ENCODE data around the gene RUNX1. TPM values are rescaled to one million over a fixed set of nuclear protein-coding genes. Genes with fewer than 3 reads are reported as not detected.

RUNX1 gene
- total RNA-seq, 6 experiments from 2014 or later: 2.9 to 18.3 (median 4.3) TPM

DNA sequence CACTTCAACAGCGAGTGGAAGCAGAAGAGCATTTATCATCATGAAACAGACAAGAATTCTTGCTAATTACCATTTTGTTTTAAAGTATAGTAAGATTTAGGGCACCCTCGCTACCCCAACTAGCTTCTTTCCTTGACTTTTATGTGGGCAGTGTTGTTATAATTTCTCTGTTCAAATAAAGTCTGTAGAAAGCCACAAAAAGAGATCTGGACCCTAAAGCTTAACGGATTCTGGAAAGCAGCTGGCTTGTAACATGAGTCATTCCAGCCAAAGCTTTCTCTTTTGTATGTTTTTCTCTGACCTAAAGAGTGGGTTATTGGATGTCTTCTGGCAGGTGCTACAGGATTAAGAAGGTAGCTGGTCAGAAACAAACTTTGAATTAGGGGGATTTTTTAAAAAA lies 37.4 kb downstream of the RUNX1 start:
- H3K27ac ChIP-seq: no peak overlapping the region
- no peak overlapping the region for H3K4me3 ChIP-seq
- intact Hi-C loops (cut with DNase I): loop anchor here in 1 of 2 donors (10.0 kb wide), 1 partner anchor 67 kb away; no protein-coding TSS in a partner anchor
- no peaks in the 10 kb centered on the region for H3K36me3 ChIP-seq
- no peak for DNase-seq
- ATAC-seq: no peak
- H3K27me3 ChIP-seq: no peaks in the 10 kb centered on the region
- TF ChIP-seq, protein P1, sequence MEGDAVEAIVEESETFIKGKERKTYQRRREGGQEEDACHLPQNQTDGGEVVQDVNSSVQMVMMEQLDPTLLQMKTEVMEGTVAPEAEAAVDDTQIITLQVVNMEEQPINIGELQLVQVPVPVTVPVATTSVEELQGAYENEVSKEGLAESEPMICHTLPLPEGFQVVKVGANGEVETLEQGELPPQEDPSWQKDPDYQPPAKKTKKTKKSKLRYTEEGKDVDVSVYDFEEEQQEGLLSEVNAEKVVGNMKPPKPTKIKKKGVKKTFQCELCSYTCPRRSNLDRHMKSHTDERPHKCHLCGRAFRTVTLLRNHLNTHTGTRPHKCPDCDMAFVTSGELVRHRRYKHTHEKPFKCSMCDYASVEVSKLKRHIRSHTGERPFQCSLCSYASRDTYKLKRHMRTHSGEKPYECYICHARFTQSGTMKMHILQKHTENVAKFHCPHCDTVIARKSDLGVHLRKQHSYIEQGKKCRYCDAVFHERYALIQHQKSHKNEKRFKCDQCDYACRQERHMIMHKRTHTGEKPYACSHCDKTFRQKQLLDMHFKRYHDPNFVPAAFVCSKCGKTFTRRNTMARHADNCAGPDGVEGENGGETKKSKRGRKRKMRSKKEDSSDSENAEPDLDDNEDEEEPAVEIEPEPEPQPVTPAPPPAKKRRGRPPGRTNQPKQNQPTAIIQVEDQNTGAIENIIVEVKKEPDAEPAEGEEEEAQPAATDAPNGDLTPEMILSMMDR (IDR thresholded peaks at IDR 0.05): no peak
- TF ChIP-seq POLR2A (IDR thresholded peaks at IDR 0.05): no peak
- no peaks in the 10 kb centered on the region for H3K4me1 ChIP-seq
- H3K9me3 ChIP-seq: no peaks in the 10 kb centered on the region
- 53% methylated on average over 3 of the region's 3 CpGs for WGBS (ENCODE audit: insufficient coverage, low coverage, low lambda C conversion rate, missing lambda C conversion rate)

DNA sequence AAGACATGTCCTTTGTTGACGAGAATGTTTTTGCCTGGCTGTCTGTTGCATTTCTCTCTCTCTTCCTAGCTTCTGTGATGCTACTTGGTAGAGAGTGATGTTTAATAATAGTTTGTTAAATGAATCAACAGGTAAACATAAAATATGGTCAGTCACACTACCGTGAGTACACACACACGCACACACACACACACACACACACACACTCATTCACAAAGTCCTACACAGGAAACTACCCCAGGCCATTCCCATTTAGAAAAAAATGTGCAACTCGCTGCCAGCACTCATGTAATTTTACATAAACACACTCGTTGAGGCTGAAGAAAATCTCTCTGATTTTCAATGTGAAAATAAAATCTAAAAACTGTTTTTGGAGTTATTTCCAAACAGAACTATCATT lies 38.7 kb downstream of the RUNX1 start:
- Histone ChIP-seq H3K9me3 (no peaks in the 10 kb centered on the region), H3K4me3 (no peak overlapping the region), H3K27me3 (no peaks in the 10 kb centered on the region), H3K36me3 (no peaks in the 10 kb centered on the region), H3K4me1 (no peaks in the 10 kb centered on the region), H3K27ac (no peak overlapping the region)
- intact Hi-C loops (cut with DNase I): loop anchor here in 1 of 2 donors (10.0 kb wide), 1 partner anchor 66 kb away; no protein-coding TSS in a partner anchor
- WGBS (ENCODE audit: insufficient coverage, low coverage, low lambda C conversion rate, missing lambda C conversion rate): 51% methylated on average over 5 of the region's 5 CpGs
- TF ChIP-seq POLR2A (IDR thresholded peaks at IDR 0.05): no peak
- TF ChIP-seq, protein P1 (IDR thresholded peaks at IDR 0.05): no peak
- ATAC-seq: no peak
- DNase-seq: no peak

DNA sequence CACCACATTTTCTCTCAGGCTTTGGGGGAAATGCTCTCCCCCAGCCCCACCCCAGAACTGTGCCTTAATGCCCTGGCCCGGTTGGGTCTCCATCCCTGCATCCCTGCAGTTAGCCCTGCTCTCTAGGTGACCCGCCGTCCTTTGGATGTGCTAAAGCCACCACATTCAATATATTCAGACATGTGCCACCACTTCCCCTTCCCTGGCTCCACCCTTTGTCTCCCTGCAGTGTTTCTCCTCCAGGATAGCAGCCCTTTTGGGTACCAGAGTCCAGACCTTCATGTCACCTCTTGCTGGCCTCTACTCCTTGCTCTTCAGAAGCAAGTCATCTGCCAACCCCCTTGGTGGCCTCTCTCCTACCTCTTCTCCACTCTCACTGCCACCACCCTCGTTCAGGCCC lies 41.8 kb downstream of the RUNX1 start:
- Histone ChIP-seq H3K9me3 (no peaks in the 10 kb centered on the region), H3K4me1 (no peaks in the 10 kb centered on the region), H3K4me3 (no peak overlapping the region), H3K27me3 (no peaks in the 10 kb centered on the region), H3K27ac (no peak overlapping the region), H3K36me3 (no peaks in the 10 kb centered on the region)
- DNase-seq (no peak), ATAC-seq (no peak)
- TF ChIP-seq, protein P1 (IDR thresholded peaks at IDR 0.05): no peak
- no peak for TF ChIP-seq POLR2A (IDR thresholded peaks at IDR 0.05)
- intact Hi-C loops (cut with DNase I): no loop called here
- WGBS (ENCODE audit: insufficient coverage, low coverage, low lambda C conversion rate, missing lambda C conversion rate): 66% methylated on average over 4 of the region's 4 CpGs

DNA sequence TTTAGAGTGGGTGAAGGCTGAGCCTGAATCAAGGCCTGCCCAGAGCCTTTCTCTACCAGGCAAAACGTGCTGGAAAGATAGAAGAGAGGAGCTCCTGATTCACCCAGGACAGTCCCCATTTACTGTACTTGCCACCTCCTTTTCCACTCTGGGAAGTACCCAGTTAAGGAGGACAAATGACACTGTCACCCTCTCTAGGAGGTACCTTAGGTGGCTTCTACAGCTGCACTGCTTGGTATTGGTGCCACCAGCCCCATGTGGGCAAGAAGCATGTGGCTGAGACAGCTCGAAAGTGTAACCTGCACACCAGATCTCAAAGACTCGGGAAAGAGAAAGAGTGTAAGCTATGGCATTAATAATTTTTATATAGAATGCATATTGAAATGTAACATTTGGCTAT lies 42.3 kb downstream of the RUNX1 start:
- WGBS (ENCODE audit: insufficient coverage, low coverage, low lambda C conversion rate, missing lambda C conversion rate): 94% methylated on average over 2 of the region's 3 CpGs
- DNase-seq: no peak

More for the DNA sequence above, 42.3 kb downstream of the RUNX1 start:
- no peaks in the 10 kb centered on the region for H3K4me1 ChIP-seq
- intact Hi-C loops (cut with DNase I): no loop called here
- H3K27ac ChIP-seq: no peak overlapping the region
- no peak overlapping the region for H3K4me3 ChIP-seq
- no peaks in the 10 kb centered on the region for H3K27me3 ChIP-seq
- no peak for ATAC-seq
- TF ChIP-seq, protein P1 (IDR thresholded peaks at IDR 0.05): no peak
- no peak for TF ChIP-seq POLR2A (IDR thresholded peaks at IDR 0.05)
- no peaks in the 10 kb centered on the region for H3K9me3 ChIP-seq
- no peaks in the 10 kb centered on the region for H3K36me3 ChIP-seq

Measured in right lobe of liver (tissue), 6 donors.